ENCODE data around the gene QPCT. TPM values are rescaled to one million over a fixed set of nuclear protein-coding genes. Genes with fewer than 3 reads are reported as not detected.
"Not testable (repeated sequence)": the region's sequence is repeated elsewhere in the genome, so short reads cannot be mapped to it uniquely, and the experiment has no call there.

Gene QPCT
- total RNA-seq, result not detected in 2 replicates
- long read RNA-seq, result 0 reads

GRCh38 chr2:37344453-37345361, at the start of gene QPCT:
Gene QPCT (plus strand): TSS chr2:37344630. CDS start chr2:37344732, 102 bp downstream.
- no peak within 1 kb of the TSS for H3K27ac Mint-ChIP-seq (ENCODE audit: unreplicated experiment)
- no peaks in the 10 kb centered on the region for H3K4me1 Mint-ChIP-seq (ENCODE audit: unreplicated experiment)
- no peak for TF ChIP-seq CTCF (IDR thresholded peaks at IDR 0.05)
- H3K4me3 Mint-ChIP-seq (ENCODE audit: unreplicated experiment), result no peak within 1 kb of the TSS
- H3K36me3 Mint-ChIP-seq (ENCODE audit: unreplicated experiment), result no peaks in the 10 kb centered on the region
- H3K9me3 Mint-ChIP-seq (ENCODE audit: unreplicated experiment), result no peaks in the 10 kb centered on the region
- peaks cover 12% of the 10 kb centered on the region for H3K27me3 Mint-ChIP-seq (ENCODE audit: unreplicated experiment)
- DNase-seq (ENCODE audit: extremely low spot score, unreplicated experiment), result no peak

GRCh38 chr2:37294858-37295257, 49.6 kb upstream of the QPCT start:
- DNase-seq (ENCODE audit: extremely low spot score, unreplicated experiment); H3K9me3 Mint-ChIP-seq (ENCODE audit: unreplicated experiment); H3K4me3 Mint-ChIP-seq (ENCODE audit: unreplicated experiment); H3K27ac Mint-ChIP-seq (ENCODE audit: unreplicated experiment); H3K27me3 Mint-ChIP-seq (ENCODE audit: unreplicated experiment); H3K4me1 Mint-ChIP-seq (ENCODE audit: unreplicated experiment): not testable (repeated sequence)
- H3K36me3 Mint-ChIP-seq (ENCODE audit: unreplicated experiment), result peaks cover 25% of the 10 kb centered on the region

GRCh38 chr2:37295469-37296073, 48.9 kb upstream of the QPCT start:
- no peaks in the 10 kb centered on the region for H3K9me3 Mint-ChIP-seq (ENCODE audit: unreplicated experiment)
- H3K27me3 Mint-ChIP-seq (ENCODE audit: unreplicated experiment), result no peaks in the 10 kb centered on the region
- no peaks in the 10 kb centered on the region for H3K4me1 Mint-ChIP-seq (ENCODE audit: unreplicated experiment)
- H3K36me3 Mint-ChIP-seq (ENCODE audit: unreplicated experiment), result peaks cover 21% of the 10 kb centered on the region
- H3K27ac Mint-ChIP-seq (ENCODE audit: unreplicated experiment), result no peak overlapping the region
- no peak for DNase-seq (ENCODE audit: extremely low spot score, unreplicated experiment)
- no peak for TF ChIP-seq CTCF (IDR thresholded peaks at IDR 0.05)
- no peak overlapping the region for H3K4me3 Mint-ChIP-seq (ENCODE audit: unreplicated experiment)

GRCh38 chr2:37297632-37298031, 46.8 kb upstream of the QPCT start:
- peaks cover 13% of the 10 kb centered on the region for H3K4me1 Mint-ChIP-seq (ENCODE audit: unreplicated experiment)
- no peak for DNase-seq (ENCODE audit: extremely low spot score, unreplicated experiment)

GRCh38 chr2:37300146-37300545, 44.3 kb upstream of the QPCT start:
- no peak for TF ChIP-seq CTCF (IDR thresholded peaks at IDR 0.05)
- Mint-ChIP-seq H3K4me3 (ENCODE audit: unreplicated experiment) (no peak overlapping the region), H3K27ac (ENCODE audit: unreplicated experiment) (no peak overlapping the region), H3K36me3 (ENCODE audit: unreplicated experiment) (peaks cover 5% of the 10 kb centered on the region), H3K4me1 (ENCODE audit: unreplicated experiment) (peaks cover 13% of the 10 kb centered on the region), H3K9me3 (ENCODE audit: unreplicated experiment) (no peaks in the 10 kb centered on the region), H3K27me3 (ENCODE audit: unreplicated experiment) (no peaks in the 10 kb centered on the region)
- DNase-seq (ENCODE audit: extremely low spot score, unreplicated experiment), result no peak

More at GRCh38 chr2:37297632-37298031, 46.8 kb upstream of the QPCT start:
- H3K27me3 Mint-ChIP-seq (ENCODE audit: unreplicated experiment), result no peaks in the 10 kb centered on the region
- peaks cover 8% of the 10 kb centered on the region for H3K36me3 Mint-ChIP-seq (ENCODE audit: unreplicated experiment)
- no peak overlapping the region for H3K4me3 Mint-ChIP-seq (ENCODE audit: unreplicated experiment)
- H3K27ac Mint-ChIP-seq (ENCODE audit: unreplicated experiment), result no peak overlapping the region
- TF ChIP-seq CTCF (IDR thresholded peaks at IDR 0.05), result no peak
- H3K9me3 Mint-ChIP-seq (ENCODE audit: unreplicated experiment), result no peaks in the 10 kb centered on the region

Data from osteocyte (in vitro differentiated cells).